ENCODE measurements around the gene DPH6. TPM values are rescaled to one million over a fixed set of nuclear protein-coding genes. Genes with fewer than 3 reads are reported as not detected.
"Not testable (repeated sequence)": the region's sequence is repeated elsewhere in the genome, so short reads cannot be mapped to it uniquely, and the experiment has no call there.

Gene DPH6
- polyA plus RNA-seq, 1 experiment = 11.8 TPM

DNA sequence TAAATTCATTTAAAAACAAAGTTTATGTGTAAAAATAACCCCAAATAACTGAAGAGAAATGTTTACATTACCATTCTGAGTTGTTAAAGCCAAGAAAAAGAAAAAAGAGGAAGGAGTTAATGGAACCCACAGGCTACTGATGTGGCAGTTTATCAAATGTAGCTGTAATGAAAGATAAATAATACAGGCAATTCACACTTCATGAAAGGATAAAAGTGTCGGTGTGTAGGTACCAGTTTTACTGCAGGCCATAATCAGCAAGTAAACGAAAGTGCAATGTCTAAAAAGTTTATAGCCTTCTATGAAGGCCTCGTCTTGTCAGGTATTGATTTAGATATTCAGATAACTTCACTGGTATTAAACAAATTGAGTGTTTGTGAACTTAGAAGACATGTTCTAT lies 164.6 kb downstream of the DPH6 start:
- Histone ChIP-seq H3K27ac (ENCODE audit: low read depth, low read length) (no peak overlapping the region), H3K4me3 (ENCODE audit: low read depth, low read length) (no peak overlapping the region), H3K9me3 (ENCODE audit: control insufficient read depth, insufficient read depth, low read length) (no peaks in the 10 kb centered on the region), H3K27me3 (ENCODE audit: control insufficient read depth, insufficient read depth, low read length) (no peaks in the 10 kb centered on the region)
- CTCF ChIA-PET = no interaction called here
- TF ChIP-seq, protein P1, sequence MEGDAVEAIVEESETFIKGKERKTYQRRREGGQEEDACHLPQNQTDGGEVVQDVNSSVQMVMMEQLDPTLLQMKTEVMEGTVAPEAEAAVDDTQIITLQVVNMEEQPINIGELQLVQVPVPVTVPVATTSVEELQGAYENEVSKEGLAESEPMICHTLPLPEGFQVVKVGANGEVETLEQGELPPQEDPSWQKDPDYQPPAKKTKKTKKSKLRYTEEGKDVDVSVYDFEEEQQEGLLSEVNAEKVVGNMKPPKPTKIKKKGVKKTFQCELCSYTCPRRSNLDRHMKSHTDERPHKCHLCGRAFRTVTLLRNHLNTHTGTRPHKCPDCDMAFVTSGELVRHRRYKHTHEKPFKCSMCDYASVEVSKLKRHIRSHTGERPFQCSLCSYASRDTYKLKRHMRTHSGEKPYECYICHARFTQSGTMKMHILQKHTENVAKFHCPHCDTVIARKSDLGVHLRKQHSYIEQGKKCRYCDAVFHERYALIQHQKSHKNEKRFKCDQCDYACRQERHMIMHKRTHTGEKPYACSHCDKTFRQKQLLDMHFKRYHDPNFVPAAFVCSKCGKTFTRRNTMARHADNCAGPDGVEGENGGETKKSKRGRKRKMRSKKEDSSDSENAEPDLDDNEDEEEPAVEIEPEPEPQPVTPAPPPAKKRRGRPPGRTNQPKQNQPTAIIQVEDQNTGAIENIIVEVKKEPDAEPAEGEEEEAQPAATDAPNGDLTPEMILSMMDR (IDR thresholded peaks at IDR 0.05; ENCODE audit: low read depth, low read length) = no peak
- POLR2A ChIA-PET = no interaction called here
- DNase-seq (ENCODE audit: low read depth, low spot score) = no peak

DNA sequence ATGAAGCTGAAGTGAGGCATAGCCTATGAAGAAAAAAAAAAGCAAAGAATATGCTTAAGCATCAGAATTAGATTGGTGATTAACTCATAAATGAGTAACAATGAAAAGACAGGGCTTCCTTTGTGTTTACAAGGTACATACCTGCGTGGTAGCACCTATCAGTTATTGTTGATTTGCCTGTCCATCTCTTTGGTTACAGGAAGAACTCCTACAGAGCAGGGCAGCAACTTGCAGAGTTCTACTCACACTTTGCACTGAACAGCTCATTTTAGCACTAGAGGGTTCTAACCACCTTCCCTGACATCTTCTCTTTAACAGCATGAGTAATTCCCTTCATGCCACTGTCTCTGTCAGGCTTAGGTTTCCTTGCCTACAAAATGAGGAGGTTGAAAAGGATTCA lies 166.0 kb downstream of the DPH6 start:
- Histone ChIP-seq H3K27ac (ENCODE audit: low read depth, low read length) (no peak overlapping the region), H3K9me3 (ENCODE audit: control insufficient read depth, insufficient read depth, low read length) (no peaks in the 10 kb centered on the region), H3K4me3 (ENCODE audit: low read depth, low read length) (no peak overlapping the region), H3K27me3 (ENCODE audit: control insufficient read depth, insufficient read depth, low read length) (no peaks in the 10 kb centered on the region)
- DNase-seq (ENCODE audit: low read depth, low spot score) = no peak
- TF ChIP-seq, protein P1 (IDR thresholded peaks at IDR 0.05; ENCODE audit: low read depth, low read length) = no peak
- POLR2A ChIA-PET = no interaction called here
- CTCF ChIA-PET = no interaction called here

DNA sequence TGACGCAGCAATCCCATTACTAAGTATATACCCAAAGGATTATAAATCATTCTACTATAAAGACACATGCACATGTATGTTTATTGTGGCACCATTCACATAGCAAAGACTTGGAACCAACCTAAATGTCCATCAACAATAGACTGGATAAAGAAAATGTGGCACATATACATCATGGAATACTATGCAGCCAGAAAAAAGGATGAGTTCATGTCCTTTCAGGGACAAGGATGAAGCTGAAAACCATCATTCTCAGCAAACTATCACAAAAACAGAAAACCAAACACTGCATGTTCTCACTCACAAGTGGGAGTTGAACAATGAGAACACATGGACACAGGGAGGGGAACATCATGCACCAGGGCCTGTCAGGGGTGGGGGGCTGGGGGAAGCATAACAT lies 167.5 kb downstream of the DPH6 start:
- H3K9me3 ChIP-seq (ENCODE audit: control insufficient read depth, insufficient read depth, low read length); CTCF ChIA-PET; DNase-seq (ENCODE audit: low read depth, low spot score); H3K4me3 ChIP-seq (ENCODE audit: low read depth, low read length); H3K27me3 ChIP-seq (ENCODE audit: control insufficient read depth, insufficient read depth, low read length); H3K27ac ChIP-seq (ENCODE audit: low read depth, low read length); POLR2A ChIA-PET: not testable (repeated sequence)

DNA sequence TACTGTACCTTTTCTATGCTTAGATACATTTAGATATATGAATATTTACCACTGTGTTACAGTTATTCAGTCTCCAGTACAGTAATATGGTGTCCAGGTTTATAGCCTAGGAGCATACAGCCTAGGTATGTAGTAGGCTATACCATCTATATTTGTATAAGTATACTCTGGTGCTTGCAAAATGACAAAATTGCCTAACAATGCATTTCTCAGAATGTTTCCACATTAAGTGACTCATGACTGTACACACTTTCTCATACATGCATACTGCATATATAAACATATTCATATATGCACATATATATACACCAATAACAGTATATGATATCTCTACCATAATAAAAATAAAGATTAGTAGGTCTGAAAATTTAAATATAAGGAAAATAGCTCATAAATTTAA lies 169.3 kb downstream of the DPH6 start:
- H3K27me3 ChIP-seq (ENCODE audit: control insufficient read depth, insufficient read depth, low read length) = no peaks in the 10 kb centered on the region
- TF ChIP-seq, protein P1 (IDR thresholded peaks at IDR 0.05; ENCODE audit: low read depth, low read length) = no peak
- no peak overlapping the region for H3K27ac ChIP-seq (ENCODE audit: low read depth, low read length)
- CTCF ChIA-PET = no interaction called here
- POLR2A ChIA-PET = no interaction called here
- H3K9me3 ChIP-seq (ENCODE audit: control insufficient read depth, insufficient read depth, low read length) = no peaks in the 10 kb centered on the region
- no peak for DNase-seq (ENCODE audit: low read depth, low spot score)
- H3K4me3 ChIP-seq (ENCODE audit: low read depth, low read length) = no peak overlapping the region

DNA sequence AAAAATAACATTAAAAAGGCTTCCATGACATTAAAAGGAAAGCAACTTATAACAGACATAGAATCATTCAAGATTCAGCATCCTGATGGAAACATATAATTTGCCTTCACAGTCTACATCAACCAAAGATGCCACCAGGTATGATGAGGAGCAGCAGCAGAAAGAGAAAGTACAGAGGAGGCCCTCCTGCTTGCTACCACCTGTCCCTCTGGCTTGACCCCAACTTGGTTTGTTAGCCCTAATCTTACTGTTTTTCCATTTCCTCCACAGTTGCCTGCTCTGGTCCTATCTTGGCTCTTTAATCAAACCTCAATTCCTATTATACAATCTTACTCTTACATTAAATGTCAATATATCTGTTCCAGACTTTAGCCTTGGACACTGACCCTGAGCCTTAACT lies 171.3 kb downstream of the DPH6 start:
- Histone ChIP-seq H3K4me3 (ENCODE audit: low read depth, low read length) (no peak overlapping the region), H3K27ac (ENCODE audit: low read depth, low read length) (no peak overlapping the region), H3K9me3 (ENCODE audit: control insufficient read depth, insufficient read depth, low read length) (no peaks in the 10 kb centered on the region), H3K27me3 (ENCODE audit: control insufficient read depth, insufficient read depth, low read length) (no peaks in the 10 kb centered on the region)
- ChIA-PET POLR2A (no interaction called here), CTCF (no interaction called here)
- TF ChIP-seq, protein P1 (IDR thresholded peaks at IDR 0.05; ENCODE audit: low read depth, low read length) = no peak
- DNase-seq (ENCODE audit: low read depth, low spot score) = no peak

Data from AG04450 (cell line).